K562 (cell line): Measurements from ENCODE around the gene BBC3.

Source experiments
- HDAC2 ChIP-seq: fragments of 450-650 bp; IDR thresholded peaks from 2 replicates; pipeline ENCODE4 v1.6.1; 2016; ENCODE audit warnings: mild to moderate bottlenecking
- NFYB ChIP-seq: IDR thresholded peaks from 2 replicates; pipeline ENCODE4 v1.6.1; 2011; ENCODE audit warnings: mild to moderate bottlenecking, moderate library complexity; ENCODE audit not compliant: insufficient read length; ENCODE audit errors: extremely low read depth
- NR1H2 ChIP-seq: sonication (generic); formaldehyde crosslinking; IDR thresholded peaks from 2 replicates; pipeline ENCODE4 v1.4.0; 2020; ENCODE audit warnings: mild to moderate bottlenecking, missing genetic modification reagents
- ZNF224 ChIP-seq: sonication (generic); formaldehyde crosslinking; IDR thresholded peaks from 2 replicates; pipeline ENCODE4 v1.8.0; 2022; ENCODE audit warnings: mild to moderate bottlenecking, missing genetic modification reagents
- TF ChIP-seq, protein P1 (sequence below): fragments of 250-450 bp; sonication (Bioruptor Pico); IDR thresholded peaks from 2 replicates; pipeline ENCODE4 v1.5.0; 2020; ENCODE audit warnings: mild to moderate bottlenecking, borderline replicate concordance

DNA sequence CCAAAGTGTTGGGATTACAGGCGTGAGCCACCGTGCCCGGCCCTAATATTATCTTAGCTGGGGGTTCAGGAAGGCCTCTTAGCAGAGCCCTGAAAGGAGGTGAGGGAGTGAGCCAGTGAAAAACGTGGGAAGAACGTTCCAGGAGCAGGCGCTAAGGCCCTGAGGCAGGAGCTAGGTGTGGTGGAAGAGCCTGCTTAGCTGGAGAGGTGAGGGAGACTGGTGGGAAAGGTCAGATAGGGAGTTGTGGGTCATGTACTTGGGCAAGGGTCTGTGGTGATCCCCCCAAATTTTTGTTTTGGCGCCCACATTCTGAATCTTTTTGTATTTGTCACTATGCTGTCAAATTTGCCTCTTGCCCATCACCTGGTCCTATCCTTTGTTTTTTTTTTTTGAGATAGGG is 38.6 kb upstream of the BBC3 start:
- no peak for TF ChIP-seq ZNF224
- no peak for TF ChIP-seq NFYB
- no peak for TF ChIP-seq NR1H2 (CRISPR knock-in tag)
- TF ChIP-seq, protein P1, sequence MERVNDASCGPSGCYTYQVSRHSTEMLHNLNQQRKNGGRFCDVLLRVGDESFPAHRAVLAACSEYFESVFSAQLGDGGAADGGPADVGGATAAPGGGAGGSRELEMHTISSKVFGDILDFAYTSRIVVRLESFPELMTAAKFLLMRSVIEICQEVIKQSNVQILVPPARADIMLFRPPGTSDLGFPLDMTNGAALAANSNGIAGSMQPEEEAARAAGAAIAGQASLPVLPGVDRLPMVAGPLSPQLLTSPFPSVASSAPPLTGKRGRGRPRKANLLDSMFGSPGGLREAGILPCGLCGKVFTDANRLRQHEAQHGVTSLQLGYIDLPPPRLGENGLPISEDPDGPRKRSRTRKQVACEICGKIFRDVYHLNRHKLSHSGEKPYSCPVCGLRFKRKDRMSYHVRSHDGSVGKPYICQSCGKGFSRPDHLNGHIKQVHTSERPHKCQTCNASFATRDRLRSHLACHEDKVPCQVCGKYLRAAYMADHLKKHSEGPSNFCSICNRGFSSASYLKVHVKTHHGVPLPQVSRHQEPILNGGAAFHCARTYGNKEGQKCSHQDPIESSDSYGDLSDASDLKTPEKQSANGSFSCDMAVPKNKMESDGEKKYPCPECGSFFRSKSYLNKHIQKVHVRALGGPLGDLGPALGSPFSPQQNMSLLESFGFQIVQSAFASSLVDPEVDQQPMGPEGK (CRISPR knock-in tag): no peak
- TF ChIP-seq HDAC2: no peak
